GM18951 (cell line): ENCODE data around the gene TSC1.
"Not testable (repeated sequence)": the region's sequence is repeated elsewhere in the genome, so short reads cannot be mapped to it uniquely, and the experiment has no call there.

Source experiments
- POLR2A ChIP-seq: IDR thresholded peaks from 4 replicates; pipeline ENCODE4 v1.6.1; 2011; ENCODE audit warnings: mild to moderate bottlenecking; ENCODE audit not compliant: insufficient read length, insufficient read depth; ENCODE audit errors: extremely low read depth
- in situ Hi-C: fragments of 300-500 bp; cut with MboI; formaldehyde crosslinking; loops from one replicate; pipeline ENCODE4 v1.12.0; 2022; ENCODE audit warnings: low sequenced_read_pairs, mixed read lengths, inconsistent platforms; ENCODE audit not compliant: unreplicated experiment

TSC1 gene

GRCh38 chr9:132985071-132985350, 40.6 kb upstream of the TSC1 start:
- TF ChIP-seq POLR2A = no peak
- in situ Hi-C loops = no loop called here

GRCh38 chr9:132984202-132985070, 40.0 kb upstream of the TSC1 start:
- in situ Hi-C loops = no loop called here
- TF ChIP-seq POLR2A = no peak

DNA sequence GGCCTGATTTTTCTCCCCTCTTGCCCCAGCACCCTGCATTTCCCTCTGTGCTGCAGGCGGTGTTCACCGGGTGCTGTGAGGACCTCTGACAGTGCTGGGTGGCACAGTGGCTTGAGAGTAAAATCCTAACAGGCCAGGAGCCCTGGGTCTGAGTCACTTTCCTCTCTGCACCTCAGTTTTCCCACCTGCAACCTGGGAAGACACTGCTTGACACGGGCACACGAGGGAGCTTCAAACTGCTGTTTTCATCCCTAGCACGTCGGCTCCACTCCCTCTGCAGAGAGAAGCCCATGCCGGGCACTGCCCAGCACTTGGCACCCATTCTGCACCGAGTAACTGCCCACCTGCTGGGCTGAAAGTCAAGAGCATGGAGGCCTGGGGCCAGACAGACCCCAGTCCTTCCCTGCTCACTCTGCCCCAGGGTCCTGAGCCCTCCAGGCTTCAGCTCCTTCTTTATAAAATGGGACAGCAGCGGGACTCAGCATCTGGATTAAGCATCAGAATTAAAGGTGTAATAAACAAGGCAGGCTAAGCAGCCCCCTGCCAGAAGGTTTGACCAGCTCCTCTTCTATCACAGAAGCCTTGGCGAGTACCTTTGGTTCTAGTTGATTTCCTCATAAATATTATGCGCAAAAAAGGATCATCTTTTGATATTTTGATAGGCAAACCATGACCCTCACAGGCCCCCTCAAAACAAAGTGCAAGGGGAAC, 39.2 kb upstream of the TSC1 start:
- TF ChIP-seq POLR2A = no peak
- in situ Hi-C loops = no loop called here

- peak; percentile 51 for TF ChIP-seq POLR2A
- in situ Hi-C loops = no loop called here
These were observed 38.0 kb upstream of the TSC1 start for GRCh38 chr9:132982458-132982857.

DNA sequence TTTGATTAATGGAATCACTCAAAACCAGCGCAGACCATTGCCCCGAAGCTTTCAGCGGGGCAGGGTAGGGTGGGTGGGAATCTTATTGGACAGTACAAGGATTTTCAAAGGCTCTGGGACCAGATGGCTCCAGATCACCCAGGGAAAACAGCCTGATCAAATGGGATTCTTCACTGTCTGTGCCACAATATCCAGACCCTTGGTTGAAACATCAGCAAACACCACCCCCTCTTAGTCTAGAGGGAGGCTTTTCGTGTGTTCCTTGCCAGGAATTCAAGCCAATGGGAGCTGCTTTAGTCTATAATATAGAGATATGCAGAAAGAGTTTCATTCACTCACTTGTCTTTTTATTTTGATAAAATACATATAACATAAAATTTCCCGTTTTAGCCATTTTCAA, 35.7 kb upstream of the TSC1 start:
- in situ Hi-C loops = no loop called here
- TF ChIP-seq POLR2A = no peak

DNA sequence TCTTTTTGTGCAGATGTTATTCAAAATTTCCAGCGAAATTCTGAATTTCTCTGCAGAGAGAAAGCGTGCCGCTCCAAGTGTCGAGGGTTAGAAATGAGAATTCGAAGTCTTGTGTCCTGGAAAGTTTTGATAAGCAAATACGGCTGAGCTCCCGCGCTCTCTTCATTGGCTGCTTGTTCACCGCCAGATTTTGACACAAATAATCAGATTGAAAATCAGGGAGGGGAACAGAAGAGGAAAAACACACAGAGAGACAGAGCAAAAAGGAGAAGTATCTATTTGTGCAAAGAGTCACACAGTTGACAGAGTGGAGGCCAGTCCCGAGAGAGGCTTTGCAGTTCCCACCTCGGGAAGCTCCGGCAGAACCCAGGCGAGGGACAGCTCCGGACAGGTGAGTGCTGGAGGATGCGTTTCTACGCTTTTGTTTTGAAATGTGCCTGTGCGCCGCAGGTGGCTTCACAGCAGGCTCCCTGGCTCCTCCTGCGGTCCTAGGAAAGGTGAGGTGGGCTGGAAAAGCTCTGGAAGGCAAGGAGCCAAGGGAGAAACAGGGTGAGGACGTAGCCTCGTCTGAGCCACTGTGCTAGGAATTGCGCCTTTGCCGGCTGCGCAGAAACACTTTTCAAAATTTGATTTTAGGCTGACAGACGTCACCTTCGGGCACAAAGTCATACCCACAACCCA, 34.2 kb upstream of the TSC1 start, which contains the start of gene GFI1B:
GFI1B (plus strand) TSS at position 244 of the 681 bp plus-strand sequence. CDS start 7,985 bp downstream, outside the sequence.
- in situ Hi-C loops = no loop called here
- no peak for TF ChIP-seq POLR2A

GRCh38 chr9:132978112-132978450, 33.7 kb upstream of the TSC1 start:
- no peak for TF ChIP-seq POLR2A
- in situ Hi-C loops = no loop called here

GRCh38 chr9:132976571-132976970, 32.2 kb upstream of the TSC1 start:
- no peak for TF ChIP-seq POLR2A
- in situ Hi-C loops = no loop called here

DNA sequence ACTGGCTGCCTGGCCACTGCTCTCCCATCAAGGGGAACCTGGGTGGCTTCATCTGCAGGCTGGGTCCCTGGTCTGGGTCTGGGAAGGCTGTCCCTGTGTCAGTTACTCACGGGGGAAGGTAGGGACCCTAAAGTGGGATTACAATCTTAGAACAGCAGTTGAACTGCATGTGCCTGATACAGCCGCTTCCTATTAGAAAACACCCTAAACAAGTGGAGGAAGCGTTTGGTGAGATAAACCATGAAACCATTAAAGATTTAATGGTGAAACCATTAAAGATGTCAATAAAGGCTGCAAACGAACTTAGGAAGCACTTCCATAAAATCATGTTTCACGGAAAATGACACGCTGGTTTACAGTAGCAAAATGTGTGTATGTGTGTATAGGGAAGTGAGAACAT, 31.5 kb upstream of the TSC1 start:
- in situ Hi-C loops = no loop called here
- TF ChIP-seq POLR2A = no peak

DNA sequence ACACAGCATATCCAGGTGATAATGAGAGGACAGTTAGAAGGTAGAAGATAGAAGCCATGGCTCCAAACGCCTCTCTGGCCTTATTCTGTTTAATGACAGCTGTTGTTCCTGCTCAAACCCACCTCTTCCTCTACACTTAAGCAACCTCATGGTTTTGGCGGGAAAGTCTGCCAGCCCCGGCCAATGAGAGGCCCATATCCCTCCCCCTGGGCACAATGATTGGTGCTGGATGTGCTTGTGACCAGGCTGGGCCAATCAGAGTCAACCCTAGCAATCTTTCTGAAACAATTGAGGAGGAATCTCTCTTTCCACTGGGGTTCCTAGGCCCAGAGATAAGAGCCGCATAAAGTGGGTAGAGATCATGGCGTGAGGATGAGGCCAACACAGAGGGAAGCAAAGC, 29.3 kb upstream of the TSC1 start:
- TF ChIP-seq POLR2A = no peak
- in situ Hi-C loops = no loop called here

DNA sequence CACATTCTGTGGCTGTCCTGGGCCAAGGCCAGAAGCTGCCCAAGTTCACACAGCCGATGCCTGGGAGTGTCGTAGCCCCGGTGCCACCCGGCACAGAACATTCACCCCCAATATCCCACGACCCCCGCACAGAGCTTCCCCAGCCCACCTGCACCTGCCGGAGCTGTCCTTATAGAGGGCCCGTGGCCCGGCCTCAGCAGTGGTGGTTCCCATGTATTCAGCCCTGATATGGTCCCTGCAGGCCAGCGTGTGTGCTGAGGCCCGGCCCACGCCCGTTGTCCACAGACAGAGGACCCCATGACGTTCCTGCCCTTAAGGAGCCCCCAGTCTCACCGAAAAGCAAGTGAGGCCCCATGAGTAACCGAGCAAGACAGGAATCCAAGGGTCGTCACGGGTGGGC, 28.8 kb upstream of the TSC1 start:
- TF ChIP-seq POLR2A = no peak
- in situ Hi-C loops = no loop called here

- in situ Hi-C loops = no loop called here
- no peak for TF ChIP-seq POLR2A
These were observed 26.1 kb upstream of the TSC1 start for GRCh38 chr9:132970324-132971062.

DNA sequence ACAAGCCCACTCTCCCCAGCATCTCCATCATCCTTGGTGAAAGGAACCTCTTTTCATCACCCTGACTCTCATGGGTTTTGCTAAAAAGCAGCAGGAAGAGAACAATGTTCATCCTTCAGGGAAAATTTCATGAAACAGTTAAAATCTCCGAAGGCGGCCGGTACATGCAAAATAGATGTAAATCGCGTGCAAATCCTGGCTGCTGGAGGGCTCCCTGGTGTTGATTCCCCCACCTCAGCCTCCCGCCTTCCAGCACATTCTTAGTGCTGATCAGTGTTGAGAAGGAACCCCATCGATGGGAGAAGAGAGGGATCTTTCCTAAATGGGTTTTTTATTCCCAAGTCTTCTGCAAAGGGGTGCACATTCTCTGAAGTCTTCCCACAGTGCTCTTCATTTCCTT, 25.4 kb upstream of the TSC1 start:
- no peak for TF ChIP-seq POLR2A
- in situ Hi-C loops = no loop called here

GRCh38 chr9:132967908-132968307, 23.5 kb upstream of the TSC1 start:
- in situ Hi-C loops = not testable (repeated sequence)

DNA sequence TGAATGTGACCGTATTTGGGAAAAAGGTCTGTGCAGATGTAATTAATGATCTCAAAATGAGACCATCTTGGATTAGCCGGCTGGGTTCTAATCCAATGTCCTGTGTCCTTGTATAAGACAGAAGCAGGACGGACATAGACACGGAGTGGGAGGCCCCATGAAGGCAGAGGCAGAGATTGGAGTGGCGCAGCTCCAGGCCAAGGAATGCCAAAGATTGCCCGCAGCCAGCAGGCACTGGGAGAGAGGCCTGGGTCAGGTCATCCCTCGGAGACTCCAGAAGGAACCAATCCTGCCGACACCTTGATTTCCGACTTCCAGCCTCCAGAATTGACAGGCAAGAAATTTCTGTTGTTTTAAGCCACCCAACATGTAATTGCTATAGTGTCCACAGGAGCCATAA, 21.1 kb upstream of the TSC1 start:
- no peak for TF ChIP-seq POLR2A
- in situ Hi-C loops = no loop called here
